H9 (cell line): ENCODE results near the gene ARAP2. TPM values are rescaled to one million over a fixed set of nuclear protein-coding genes. Genes with fewer than 3 reads are reported as not detected.

Source experiments
- DNase-seq: peaks from one replicate; pipeline ENCODE4 v3.0.0-alpha.2; 2017
- H2AFZ ChIP-seq: one replicate; pipeline ENCODE4 v1.6.1; 2013; ENCODE audit warnings: mild to moderate bottlenecking, low read length, control low read depth, moderate library complexity
- H2AK5ac ChIP-seq: 2 replicates; pipeline ENCODE4 v1.6.1; 2013; ENCODE audit warnings: low read length, control low read depth, mixed read lengths; ENCODE audit not compliant: insufficient read length
- H2BK120ac ChIP-seq: one replicate; pipeline ENCODE4 v1.6.1; 2013; ENCODE audit warnings: low read depth, mild to moderate bottlenecking, low read length, control low read depth, inconsistent platforms; ENCODE audit not compliant: poor library complexity, severe bottlenecking
- H2BK12ac ChIP-seq: 2 replicates; pipeline ENCODE4 v1.6.1; 2013; ENCODE audit warnings: low read length, control low read depth, mixed read lengths, low read depth; ENCODE audit not compliant: insufficient read length
- H2BK15ac ChIP-seq: 2 replicates; pipeline ENCODE4 v1.6.1; 2013; ENCODE audit warnings: low read depth, low read length, control low read depth
- H2BK20ac ChIP-seq: one replicate; pipeline ENCODE4 v1.6.1; 2013; ENCODE audit warnings: low read depth, mild to moderate bottlenecking, low read length, control low read depth, inconsistent platforms; ENCODE audit not compliant: poor library complexity, severe bottlenecking
- H2BK5ac ChIP-seq: 2 replicates; pipeline ENCODE4 v1.6.1; 2013; ENCODE audit warnings: low read length, control low read depth, mixed read lengths; ENCODE audit not compliant: insufficient read length
- H3K14ac ChIP-seq: 2 replicates; pipeline ENCODE4 v1.6.1; 2013; ENCODE audit warnings: low read length, control low read depth; ENCODE audit not compliant: insufficient read depth
- H3K18ac ChIP-seq: 2 replicates; pipeline ENCODE4 v1.6.1; 2013; ENCODE audit warnings: low read depth, mild to moderate bottlenecking, mixed read lengths, low read length, control low read depth; ENCODE audit not compliant: insufficient read length
- H3K23ac ChIP-seq: 2 replicates; pipeline ENCODE4 v1.6.1; 2013; ENCODE audit warnings: low read length, control low read depth, mixed read lengths, low read depth; ENCODE audit not compliant: insufficient read length
- H3K23me2 ChIP-seq: 2 replicates; pipeline ENCODE4 v1.6.1; 2013; ENCODE audit warnings: low read depth, mild to moderate bottlenecking, mixed read lengths, low read length, control low read depth; ENCODE audit not compliant: insufficient read length, poor library complexity, severe bottlenecking
- H3K27ac ChIP-seq: 2 replicates; pipeline ENCODE4 v1.5.1; 2013; ENCODE audit warnings: low read length, control low read depth, mixed read lengths, low read depth; ENCODE audit not compliant: insufficient read length
- H3K27me3 ChIP-seq: 2 replicates; pipeline ENCODE4 v1.6.1; 2013; ENCODE audit warnings: low read length, control low read depth, inconsistent platforms; ENCODE audit not compliant: insufficient read depth
- H3K4ac ChIP-seq: 2 replicates; pipeline ENCODE4 v1.6.1; 2013; ENCODE audit warnings: low read depth, mild to moderate bottlenecking, control low read depth, inconsistent platforms, low read length, moderate library complexity
- H3K4me1 ChIP-seq: 2 replicates; pipeline ENCODE4 v1.6.1; 2013; ENCODE audit warnings: low read length, control low read depth, inconsistent platforms; ENCODE audit not compliant: insufficient read depth
- H3K4me2 ChIP-seq: 2 replicates; pipeline ENCODE4 v1.6.1; 2013; ENCODE audit warnings: low read length, control low read depth, mixed read lengths; ENCODE audit not compliant: insufficient read length, insufficient read depth
- H3K56ac ChIP-seq: 2 replicates; pipeline ENCODE4 v1.6.1; 2013; ENCODE audit warnings: low read depth, mild to moderate bottlenecking, mixed read lengths, low read length, control low read depth; ENCODE audit not compliant: insufficient read length
- H3K79me1 ChIP-seq: 2 replicates; pipeline ENCODE4 v1.6.1; 2013; ENCODE audit warnings: low read depth, mild to moderate bottlenecking, moderate library complexity, low read length, control low read depth, inconsistent platforms; ENCODE audit not compliant: insufficient read depth, poor library complexity, severe bottlenecking
- H3K79me2 ChIP-seq: 2 replicates; pipeline ENCODE4 v1.6.1; 2013; ENCODE audit warnings: low read length, control low read depth, inconsistent platforms; ENCODE audit not compliant: insufficient read depth
- H3K9ac ChIP-seq: 2 replicates; pipeline ENCODE4 v1.6.1; 2013; ENCODE audit warnings: low read length, control low read depth, mixed read lengths; ENCODE audit not compliant: insufficient read length; ENCODE audit errors: extremely low read depth
- H3K9me3 ChIP-seq: one replicate; pipeline ENCODE4 v1.6.1; 2013; ENCODE audit warnings: low read depth, low read length, inconsistent platforms; ENCODE audit not compliant: control insufficient read depth
- H3T11ph ChIP-seq: one replicate; pipeline ENCODE4 v1.6.1; 2013; ENCODE audit warnings: mild to moderate bottlenecking, low read length, control low read depth, inconsistent platforms
- H4K20me1 ChIP-seq: one replicate; pipeline ENCODE4 v1.6.1; 2013; ENCODE audit not compliant: control insufficient read depth, insufficient read length, insufficient read depth
- H4K5ac ChIP-seq: 2 replicates; pipeline ENCODE4 v1.6.1; 2013; ENCODE audit warnings: low read depth, mild to moderate bottlenecking, mixed read lengths, low read length, control low read depth; ENCODE audit not compliant: insufficient read length
- H4K8ac ChIP-seq: replicated peaks from 2 replicates; pipeline ENCODE4 v1.6.1; 2013; ENCODE audit warnings: low read length, control low read depth, mixed read lengths, low read depth; ENCODE audit not compliant: insufficient read length
- H4K91ac ChIP-seq: 2 replicates; pipeline ENCODE4 v1.6.1; 2013; ENCODE audit warnings: low read depth, mild to moderate bottlenecking, moderate library complexity, mixed read lengths, low read length, control low read depth; ENCODE audit not compliant: insufficient read length
- H3K27ac Mint-ChIP-seq, 3 experiments: 2 replicates in 2 of 3; 3 replicates in 1 of 3; pipeline ENCODE4 v1.8.0; 2020 to 2021; ENCODE audit warnings: mixed read lengths in 3 of 3, mild to moderate bottlenecking in 1 of 3, moderate library complexity in 1 of 3
- H3K27me3 Mint-ChIP-seq: 2 replicates; pipeline ENCODE4 v1.8.0; 2021; ENCODE audit warnings: low read depth, mild to moderate bottlenecking, moderate library complexity, mixed read lengths
- H3K36me3 Mint-ChIP-seq, 3 experiments: 2 replicates in 2 of 3; 3 replicates in 1 of 3; pipeline ENCODE4 v1.8.0; 2020 to 2021; ENCODE audit warnings: low read depth in 3 of 3, mixed read lengths in 3 of 3; ENCODE audit not compliant: insufficient read depth in 1 of 3
- H3K4me1 Mint-ChIP-seq, 2 experiments: 2 replicates each; pipeline ENCODE4 v1.8.0; 2020; ENCODE audit warnings: mixed read lengths in 2 of 2
- H3K4me3 Mint-ChIP-seq, 2 experiments: 2 replicates in 1 of 2; 3 replicates in 1 of 2; pipeline ENCODE4 v1.8.0; 2020 to 2021; ENCODE audit warnings: mild to moderate bottlenecking in 2 of 2, mixed read lengths in 2 of 2, moderate library complexity in 1 of 2
- H3K9me3 Mint-ChIP-seq, 2 experiments: 2 replicates in 1 of 2; 3 replicates in 1 of 2; pipeline ENCODE4 v1.8.0; 2020; ENCODE audit warnings: mild to moderate bottlenecking in 2 of 2, mixed read lengths in 2 of 2, moderate library complexity in 1 of 2
- CTCF ChIP-seq: fragments of 200-600 bp; sonication (generic); conservative IDR thresholded peaks from 3 replicates; pipeline ENCODE4 v1.8.0; 2021; ENCODE audit warnings: antibody characterized with exemption, mild to moderate bottlenecking
- WGBS: extraction: QIAGEN DNeasy Blood & Tissue Kit; methylation state at CpG from one replicate; pipeline ENCODE4 v1.1.7; 2013; ENCODE audit warnings: missing lambda C conversion rate, low lambda C conversion rate, mixed read lengths; ENCODE audit not compliant: insufficient read length; ENCODE audit errors: extremely low coverage; 5-methylcytosine and 5-hydroxymethylcytosine counted together
- total RNA-seq: library from RNA; stranded (reverse); gene quantifications from 2 replicates; pipeline ENCODE4 v1.2.1, GENCODE V29; 2021

ARAP2 gene
- total RNA-seq, 1 experiment from 2014 or later: 6.3 TPM

DNA sequence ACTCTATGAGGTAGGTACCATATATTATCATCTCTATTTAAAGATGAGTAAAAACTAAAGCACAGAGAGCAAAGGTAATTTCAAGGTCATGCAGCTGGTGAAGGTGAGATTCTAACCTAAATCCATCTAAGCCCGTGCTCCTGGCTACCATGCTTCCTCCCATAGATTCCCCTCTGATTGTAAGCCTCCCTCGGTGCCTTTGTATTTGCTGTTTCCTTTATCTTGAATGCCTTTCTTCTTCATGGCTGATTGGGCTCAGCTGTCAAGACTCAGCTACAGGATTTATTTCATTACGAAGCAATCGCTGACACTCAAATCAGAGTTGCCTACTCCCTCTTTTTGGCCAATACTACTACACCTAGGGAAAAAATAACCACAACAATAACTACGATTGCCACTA is 217.1 kb downstream of the ARAP2 start:
- Histone ChIP-seq H2BK20ac (no peak overlapping the region), H3K23ac (no peak overlapping the region), H3K9me3 (no peaks in the 10 kb centered on the region), H3K14ac (no peak overlapping the region), H3K79me1 (no peaks in the 10 kb centered on the region), H3K27me3 (no peaks in the 10 kb centered on the region), H2BK12ac (no peak overlapping the region), H4K8ac (no peak overlapping the region), H3K4ac (no peak overlapping the region), H2BK120ac (no peak overlapping the region), H3K27ac (no peak overlapping the region), H2BK5ac (no peak overlapping the region), H4K20me1 (no peaks in the 10 kb centered on the region), H2AK5ac (no peak overlapping the region), H3K4me2 (no peak overlapping the region), H3K56ac (no peak overlapping the region), H3K9ac (no peak overlapping the region), H3T11ph (no peak overlapping the region), H4K91ac (no peak overlapping the region), H2AFZ (no peak overlapping the region), H3K4me1 (peaks cover 9% of the 10 kb centered on the region), H4K5ac (no peak overlapping the region), H3K18ac (no peak overlapping the region), H2BK15ac (no peak overlapping the region), H3K79me2 (no peaks in the 10 kb centered on the region), H3K23me2 (no peaks in the 10 kb centered on the region)
- H3K4me1 Mint-ChIP-seq: peaks cover 17% of the 10 kb centered on the region in 2 experiments
- H3K27ac Mint-ChIP-seq: no peak overlapping the region
- WGBS: no CpG with 5 or more reads among the region's 5 CpGs
- no peaks in the 10 kb centered on the region for H3K27me3 Mint-ChIP-seq
- no peak overlapping the region for H3K4me3 Mint-ChIP-seq
- TF ChIP-seq CTCF: no peak
- H3K36me3 Mint-ChIP-seq: no peaks in the 10 kb centered on the region
- DNase-seq: no peak
- H3K9me3 Mint-ChIP-seq: no peaks in the 10 kb centered on the region
